Activated CD4-positive, alpha-beta T cell treated with anti-CD3 and anti-CD28 coated beads for 1 hour (primary cell): ENCODE measurements around the gene OXSR1.
"Not testable (repeated sequence)": the region's sequence is repeated elsewhere in the genome, so short reads cannot be mapped to it uniquely, and the experiment has no call there.

ENCODE experiments used
- DNase-seq: peaks from one replicate; pipeline ENCODE4 v3.0.0-alpha.2; 2020

Gene OXSR1

DNA sequence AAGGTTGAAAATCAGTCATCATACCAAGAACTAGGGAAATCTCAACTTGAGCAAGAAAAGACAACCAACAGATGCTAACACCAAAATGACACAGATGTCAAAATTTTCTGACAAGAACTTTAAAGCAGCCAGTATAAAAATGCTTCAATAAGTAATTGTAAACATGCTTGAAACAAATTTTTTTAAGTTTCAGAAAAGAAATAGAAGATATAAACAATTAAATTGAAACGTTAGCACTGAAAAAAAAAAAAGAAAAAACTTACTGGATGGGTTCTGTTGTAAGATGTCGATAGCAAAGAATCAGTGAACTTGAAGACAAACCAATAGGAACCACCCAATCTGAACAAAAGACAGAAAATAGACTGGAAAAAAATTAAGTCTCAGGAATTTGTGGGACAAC lies 18.8 kb upstream of the OXSR1 start:
- DNase-seq = no peak

GRCh38 chr3:38147421-38147820 lies 17.9 kb upstream of the OXSR1 start:
- DNase-seq = no peak

- DNase-seq = no peak
These were observed 16.9 kb upstream of the OXSR1 start for GRCh38 chr3:38148311-38148882.

DNA sequence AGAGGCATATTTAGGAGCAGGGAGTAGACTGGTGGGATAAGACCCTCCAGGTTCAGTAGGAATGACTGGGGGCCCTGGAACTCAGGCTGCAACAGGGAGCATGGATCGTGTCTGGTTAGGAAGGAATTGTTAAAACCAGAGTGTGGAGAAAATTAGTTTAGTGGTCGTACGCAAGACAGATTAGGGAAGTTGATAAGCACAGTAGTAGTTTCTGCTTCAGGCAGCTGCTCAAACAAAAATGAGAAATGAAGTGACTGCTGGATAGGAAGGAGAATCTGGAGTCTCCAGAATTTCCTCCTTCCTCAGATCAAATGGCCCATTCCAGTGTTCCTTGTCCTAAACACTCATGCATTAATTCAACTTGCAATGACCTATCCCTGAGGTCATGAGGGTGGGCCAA lies 15.6 kb upstream of the OXSR1 start:
- DNase-seq = no peak

DNA sequence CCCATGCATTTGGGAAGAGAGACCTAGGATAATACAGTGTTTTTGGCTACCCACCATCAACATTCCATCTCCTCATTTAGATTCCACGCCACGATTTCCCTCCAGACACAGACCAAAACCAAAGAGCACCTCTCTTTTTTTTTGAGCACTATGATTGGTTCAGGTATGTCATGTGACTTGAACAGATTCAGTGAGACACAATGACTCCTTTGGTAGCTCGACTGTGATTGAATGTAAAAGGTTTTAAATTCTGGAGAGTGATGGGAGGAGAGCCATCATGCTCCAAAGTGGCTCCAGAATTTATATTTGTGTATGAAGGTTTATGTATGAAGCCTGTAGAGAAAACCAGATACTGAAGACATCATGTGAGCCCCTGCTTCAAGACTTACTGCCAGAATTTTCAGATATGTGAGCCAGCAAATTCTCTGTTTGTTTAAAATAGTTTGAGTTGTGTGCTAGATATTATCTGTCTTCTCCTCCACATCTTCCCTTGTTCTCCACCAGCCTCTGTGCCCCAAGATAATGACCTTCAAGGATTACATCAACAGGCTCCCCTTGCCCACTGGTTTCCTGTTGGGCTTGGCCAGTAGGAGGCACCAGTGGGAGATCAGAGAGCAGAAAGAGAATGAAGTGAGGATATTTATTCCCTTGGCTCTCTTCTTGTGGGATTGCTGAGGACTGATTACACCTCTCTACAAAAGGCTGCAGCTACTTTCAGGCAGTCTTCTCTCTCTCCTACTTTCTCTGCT lies 14.4 kb upstream of the OXSR1 start:
- DNase-seq = no peak

- DNase-seq = no peak
These were observed 13.6 kb upstream of the OXSR1 start for GRCh38 chr3:38151667-38152265.

DNA sequence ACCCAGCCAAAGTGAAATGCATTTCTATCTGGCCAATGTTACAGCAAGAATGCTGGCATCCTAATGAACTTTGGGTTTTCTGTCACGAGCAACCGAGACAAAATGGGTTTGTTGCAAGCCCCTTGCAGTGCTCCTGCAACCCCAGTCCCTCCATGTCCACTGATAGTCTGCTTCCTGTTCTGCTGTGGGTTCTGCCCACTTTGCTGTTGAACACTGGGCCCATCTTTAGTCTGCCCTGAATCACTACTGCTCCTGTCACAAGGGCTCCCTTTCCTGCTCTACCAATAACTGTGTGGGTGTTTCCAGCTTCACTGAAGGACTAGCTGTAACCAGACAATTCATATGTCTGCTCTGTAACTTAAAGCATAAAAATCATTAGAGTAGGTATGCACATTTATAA lies 12.7 kb upstream of the OXSR1 start:
- DNase-seq = no peak

GRCh38 chr3:38153221-38153620 lies 12.1 kb upstream of the OXSR1 start:
- DNase-seq = no peak

DNA sequence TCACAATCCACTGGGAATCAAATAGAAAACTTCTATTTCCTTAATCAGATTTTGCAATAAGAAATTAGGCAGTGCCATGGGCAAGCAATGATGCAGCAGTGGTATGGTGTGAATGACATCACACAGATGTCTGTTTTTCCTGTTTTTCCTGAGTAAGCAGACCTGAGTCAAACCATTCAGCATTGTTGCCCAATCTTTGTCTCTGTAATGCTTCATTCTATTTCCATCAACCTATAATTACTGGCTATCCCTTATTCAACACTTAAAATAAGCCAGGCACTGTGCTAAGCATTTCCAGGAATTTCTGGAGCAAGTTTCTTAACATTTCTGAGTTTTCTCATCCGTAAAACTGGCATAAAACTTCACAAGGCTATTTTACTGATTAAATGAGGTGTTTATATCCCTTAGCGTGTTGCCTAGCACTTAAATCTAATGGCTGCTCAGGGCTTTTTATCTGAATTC lies 11.3 kb upstream of the OXSR1 start:
- DNase-seq = no peak

DNA sequence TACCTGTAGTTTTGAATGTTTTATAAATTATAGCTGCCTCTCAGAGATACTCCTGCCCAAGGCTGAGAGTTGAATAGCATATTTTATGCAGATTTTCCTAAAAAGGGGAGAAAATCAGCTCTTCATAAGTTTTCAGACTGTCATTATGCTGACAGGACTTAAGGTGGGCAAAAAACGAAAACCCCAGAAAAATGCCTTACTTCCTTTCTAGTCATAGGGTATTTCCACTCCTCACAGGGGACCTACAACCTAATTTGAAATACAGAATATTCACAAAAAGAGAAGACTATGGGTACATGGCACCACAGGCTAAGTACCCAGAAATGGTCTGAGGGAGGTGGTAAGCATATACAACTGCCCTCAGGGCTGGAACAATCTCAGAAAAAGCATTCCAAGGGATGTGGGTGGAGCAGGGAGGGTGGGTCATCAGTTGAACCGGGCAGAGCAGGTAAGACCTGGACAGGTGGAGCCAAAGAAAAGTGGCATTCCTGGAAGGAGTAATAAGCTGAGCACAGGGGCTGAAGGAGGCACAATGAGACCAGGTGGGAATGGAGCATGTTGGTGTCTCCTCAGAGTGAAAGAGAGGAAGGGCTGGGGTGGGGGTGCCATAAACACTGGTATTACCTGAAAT lies 10.6 kb upstream of the OXSR1 start:
- no peak for DNase-seq

- DNase-seq = no peak
These were observed 9.5 kb upstream of the OXSR1 start for GRCh38 chr3:38155825-38156224.

DNA sequence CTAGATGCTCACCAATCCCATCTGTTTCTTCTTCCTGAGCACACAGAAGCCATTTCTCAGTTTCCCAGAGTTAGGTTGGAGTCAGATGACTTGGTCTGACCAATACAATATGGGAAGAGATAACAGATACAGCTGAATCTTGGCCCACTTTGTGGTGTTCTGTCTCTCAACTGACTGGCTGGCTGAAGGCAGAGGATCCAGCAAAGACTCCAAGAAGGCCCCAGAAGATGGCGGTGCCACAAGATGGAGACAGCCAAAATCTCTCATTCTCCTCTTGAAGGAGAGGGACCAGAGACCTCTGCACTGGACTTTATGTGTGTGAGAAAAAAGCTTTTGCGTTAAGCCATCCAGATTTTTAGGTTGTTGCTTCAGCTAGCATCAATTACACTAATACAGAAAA lies 8.2 kb upstream of the OXSR1 start:
- no peak for DNase-seq

DNA sequence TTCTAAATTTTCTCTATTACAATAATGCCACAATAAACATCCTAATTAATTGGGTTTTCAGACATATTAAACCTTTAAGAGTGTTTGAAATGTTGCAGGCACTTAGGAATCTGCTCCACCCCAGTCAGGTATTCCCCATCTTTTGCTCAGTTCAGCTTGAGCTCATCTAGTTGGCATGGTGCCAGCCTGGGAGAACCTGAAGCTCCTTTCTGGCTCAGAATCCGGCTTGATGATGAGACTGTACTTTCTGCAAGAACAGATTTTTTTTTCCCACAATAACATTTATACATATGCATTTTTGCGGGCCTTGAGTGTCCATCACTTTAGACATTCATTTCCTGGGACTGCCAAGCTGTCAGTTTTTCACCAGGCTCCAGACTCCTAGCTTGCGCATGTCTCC lies 7.7 kb upstream of the OXSR1 start:
- DNase-seq = no peak

- no peak for DNase-seq
These were observed 6.9 kb upstream of the OXSR1 start for GRCh38 chr3:38158472-38158871.

DNA sequence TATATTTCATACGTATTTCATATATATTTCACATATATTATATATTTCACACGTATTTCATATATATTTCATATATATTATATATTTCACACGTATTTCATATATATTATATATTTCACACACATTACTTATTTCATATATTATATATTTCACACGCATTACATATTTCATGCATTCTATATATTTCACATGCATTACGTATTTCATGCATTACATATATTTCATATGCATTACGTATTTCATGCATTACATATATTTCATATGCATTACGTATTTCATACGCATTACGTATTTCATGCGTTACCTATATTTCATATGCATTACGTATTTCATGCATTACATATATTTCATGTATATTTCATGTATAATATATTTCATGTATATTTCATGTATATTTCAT lies 4.6 kb upstream of the OXSR1 start:
- not testable (repeated sequence) for DNase-seq

GRCh38 chr3:38163117-38163840 lies 2.1 kb upstream of the OXSR1 start:
- no peak for DNase-seq

GRCh38 chr3:38163841-38164642 lies 1.3 kb upstream of the OXSR1 start:
- DNase-seq = no peak

DNA sequence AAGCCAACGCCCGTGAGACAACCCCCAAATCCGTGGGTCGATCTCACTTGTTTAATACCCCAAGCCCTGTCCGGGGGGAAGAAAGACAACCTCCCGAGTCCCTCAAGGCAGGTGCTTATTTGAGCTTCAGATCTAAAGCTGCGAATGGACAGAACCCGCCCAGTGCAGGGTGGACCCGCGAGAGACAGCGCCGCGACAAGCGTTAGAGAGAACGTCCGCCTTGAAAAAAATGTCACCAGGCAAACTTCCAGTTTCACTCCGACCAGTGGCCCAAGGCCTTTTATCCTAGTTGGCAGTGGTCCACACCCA lies 740 bp upstream of the OXSR1 start:
- DNase-seq = no peak

GRCh38 chr3:38165722-38166387 lies 518 bp downstream of the OXSR1 start:
- DNase-seq = no peak

- no peak for DNase-seq
These were observed 2.3 kb downstream of the OXSR1 start for GRCh38 chr3:38167591-38167990.

GRCh38 chr3:38168151-38169026 lies 3.1 kb downstream of the OXSR1 start:
- DNase-seq = no peak
